DMS 273 (cell line): ENCODE data around the gene KCNJ5.
A peak's percentile ranks its signal among the peaks of the same experiment; 100 is the strongest.

Experiments
- DNase-seq: peaks from one replicate; lab custom pipeline; 2025; ENCODE audit not compliant: unreplicated experiment; lab: John Stamatoyannopoulos, UW

The KCNJ5 gene

GRCh38 chr11:128890543-128891368 lies at the start of gene KCNJ5:
KCNJ5 (plus strand) TSS chr11:128891356; CDS start chr11:128911274, 19,918 bp downstream.
- DNase-seq = peak; percentile 82

GRCh38 chr11:128841461-128842072 lies 49.6 kb upstream of the KCNJ5 start:
- DNase-seq = no peak

GRCh38 chr11:128843198-128843785 lies 47.9 kb upstream of the KCNJ5 start:
- DNase-seq = no peak

- no peak for DNase-seq
Observed at GRCh38 chr11:128845334-128845780, 45.8 kb upstream of the KCNJ5 start.

- DNase-seq = no peak
Observed at GRCh38 chr11:128846985-128847384, 44.2 kb upstream of the KCNJ5 start.

- peak; percentile 73 for DNase-seq
Observed at GRCh38 chr11:128848815-128849455, 42.2 kb upstream of the KCNJ5 start.

GRCh38 chr11:128852327-128853023 lies 38.7 kb upstream of the KCNJ5 start:
- DNase-seq = no peak

GRCh38 chr11:128853559-128853958 lies 37.6 kb upstream of the KCNJ5 start:
- no peak for DNase-seq

GRCh38 chr11:128854841-128855240 lies 36.3 kb upstream of the KCNJ5 start:
- DNase-seq = no peak

GRCh38 chr11:128856241-128856640 lies 34.9 kb upstream of the KCNJ5 start:
- no peak for DNase-seq

- no peak for DNase-seq
Observed at GRCh38 chr11:128857341-128857740, 33.8 kb upstream of the KCNJ5 start.

- peak; percentile 21 for DNase-seq
Observed at GRCh38 chr11:128859563-128860441, 31.4 kb upstream of the KCNJ5 start.

GRCh38 chr11:128860571-128861361 lies 30.4 kb upstream of the KCNJ5 start:
- DNase-seq = no peak

- DNase-seq = no peak
Observed at GRCh38 chr11:128862406-128862805, 28.8 kb upstream of the KCNJ5 start.

- DNase-seq = no peak
Observed at GRCh38 chr11:128862908-128863660, 28.1 kb upstream of the KCNJ5 start.

- DNase-seq = no peak
Observed at GRCh38 chr11:128865490-128865889, 25.7 kb upstream of the KCNJ5 start.

- no peak for DNase-seq
Observed at GRCh38 chr11:128867277-128867676, 23.9 kb upstream of the KCNJ5 start, which contains the start of gene KCNJ1. KCNJ1 (minus strand) TSS chr11:128867296; CDS start chr11:128840243, 27,053 bp downstream.
